Central memory CD4-positive, alpha-beta T cell (primary cell): ENCODE results near the gene PAX5.

Source experiments
- DNase-seq: peaks from one replicate; pipeline ENCODE4 v3.0.0; 2022

The PAX5 gene

GRCh38 chr9:36985769-36986467 lies 48.1 kb downstream of the PAX5 start:
- no peak for DNase-seq

- no peak for DNase-seq
Observed at GRCh38 chr9:36985061-36985768, 48.9 kb downstream of the PAX5 start.

GRCh38 chr9:36980148-36980974 lies 53.7 kb downstream of the PAX5 start:
- DNase-seq: no peak

GRCh38 chr9:36976371-36977030 lies 57.6 kb downstream of the PAX5 start:
- no peak for DNase-seq

- DNase-seq: no peak
Observed at GRCh38 chr9:36974731-36975130, 59.3 kb downstream of the PAX5 start.

GRCh38 chr9:36971935-36972488 lies 62.1 kb downstream of the PAX5 start:
- DNase-seq: no peak

GRCh38 chr9:36970007-36970888 lies 63.8 kb downstream of the PAX5 start:
- no peak for DNase-seq

GRCh38 chr9:36969216-36969771 lies 64.8 kb downstream of the PAX5 start:
- DNase-seq: no peak

GRCh38 chr9:36968574-36969215 lies 65.4 kb downstream of the PAX5 start:
- DNase-seq: no peak

GRCh38 chr9:36967997-36968396 lies 66.1 kb downstream of the PAX5 start:
- DNase-seq: no peak

- no peak for DNase-seq
Observed at GRCh38 chr9:36966371-36967097, 67.5 kb downstream of the PAX5 start.

GRCh38 chr9:36964791-36965190 lies 69.3 kb downstream of the PAX5 start:
- DNase-seq: no peak

GRCh38 chr9:36963346-36963745 lies 70.7 kb downstream of the PAX5 start:
- no peak for DNase-seq

- no peak for DNase-seq
Observed at GRCh38 chr9:36962691-36963090, 71.4 kb downstream of the PAX5 start.

- no peak for DNase-seq
Observed at GRCh38 chr9:36961561-36962325, 72.3 kb downstream of the PAX5 start.

GRCh38 chr9:36961051-36961450 lies 73.0 kb downstream of the PAX5 start:
- no peak for DNase-seq

- DNase-seq: no peak
Observed at GRCh38 chr9:36960575-36960955, 73.5 kb downstream of the PAX5 start.

- no peak for DNase-seq
Observed at GRCh38 chr9:36959681-36960574, 74.1 kb downstream of the PAX5 start.
